ENCODE measurements around the gene TPD52L2. TPM values are rescaled to one million over a fixed set of nuclear protein-coding genes. Genes with fewer than 3 reads are reported as not detected.
"Not testable (repeated sequence)": the region's sequence is repeated elsewhere in the genome, so short reads cannot be mapped to it uniquely, and the experiment has no call there.

Gene TPD52L2
- total RNA-seq, 4 donors from 2014 or later: 85.9 to 101 (median 94.7) TPM

- H3K4me3 ChIP-seq (ENCODE audit: low read depth, poor library complexity, severe bottlenecking): no peak overlapping the region
- DNase-seq (ENCODE audit: low spot score in 2 of 2): no peak
- 85 to 90% methylated on average over 11 of the region's 11 CpGs for WGBS, 2 donors
- intact Hi-C loops (cut with DNase I; ENCODE audit: low total_unique reads): no loop called here
- no peak for TF ChIP-seq POLR2A (IDR thresholded peaks at IDR 0.05)
- TF ChIP-seq, protein P1, sequence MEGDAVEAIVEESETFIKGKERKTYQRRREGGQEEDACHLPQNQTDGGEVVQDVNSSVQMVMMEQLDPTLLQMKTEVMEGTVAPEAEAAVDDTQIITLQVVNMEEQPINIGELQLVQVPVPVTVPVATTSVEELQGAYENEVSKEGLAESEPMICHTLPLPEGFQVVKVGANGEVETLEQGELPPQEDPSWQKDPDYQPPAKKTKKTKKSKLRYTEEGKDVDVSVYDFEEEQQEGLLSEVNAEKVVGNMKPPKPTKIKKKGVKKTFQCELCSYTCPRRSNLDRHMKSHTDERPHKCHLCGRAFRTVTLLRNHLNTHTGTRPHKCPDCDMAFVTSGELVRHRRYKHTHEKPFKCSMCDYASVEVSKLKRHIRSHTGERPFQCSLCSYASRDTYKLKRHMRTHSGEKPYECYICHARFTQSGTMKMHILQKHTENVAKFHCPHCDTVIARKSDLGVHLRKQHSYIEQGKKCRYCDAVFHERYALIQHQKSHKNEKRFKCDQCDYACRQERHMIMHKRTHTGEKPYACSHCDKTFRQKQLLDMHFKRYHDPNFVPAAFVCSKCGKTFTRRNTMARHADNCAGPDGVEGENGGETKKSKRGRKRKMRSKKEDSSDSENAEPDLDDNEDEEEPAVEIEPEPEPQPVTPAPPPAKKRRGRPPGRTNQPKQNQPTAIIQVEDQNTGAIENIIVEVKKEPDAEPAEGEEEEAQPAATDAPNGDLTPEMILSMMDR (IDR thresholded peaks at IDR 0.05): no peak
Measured at GRCh38 chr20:63903796-63904561, 38.9 kb downstream of the TPD52L2 start.

DNA sequence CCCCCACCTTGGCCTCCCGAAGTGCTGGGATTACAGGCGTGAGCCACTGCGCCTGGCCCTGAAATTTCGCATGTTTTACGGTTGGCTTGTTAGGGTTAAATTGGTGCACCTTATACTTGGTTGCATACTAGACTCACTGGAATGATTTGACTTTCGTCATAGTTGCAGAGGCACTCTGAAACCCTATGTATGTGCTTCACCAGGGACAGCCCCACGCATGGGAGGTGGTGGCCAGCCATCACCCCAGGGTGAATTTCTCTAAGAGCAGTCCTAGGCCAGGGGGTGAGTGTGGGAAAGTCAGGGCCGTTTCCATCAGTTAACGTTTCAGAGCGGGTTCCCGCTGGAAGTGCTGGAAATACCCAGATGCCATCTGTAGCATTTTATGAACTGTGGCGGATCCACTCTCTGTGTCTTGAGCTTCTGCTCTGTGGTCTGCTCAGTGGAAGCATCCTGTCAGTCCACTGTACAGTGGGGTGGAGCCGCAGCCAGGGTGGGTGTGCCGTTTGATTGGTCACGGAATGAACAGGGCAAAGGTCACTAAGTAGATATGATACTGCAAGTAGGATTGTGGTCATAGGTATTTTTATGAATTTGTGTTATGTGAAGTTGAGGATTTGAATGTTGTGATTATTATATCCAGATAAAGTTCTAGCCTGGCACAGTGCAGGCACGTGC is 43.1 kb downstream of the TPD52L2 start:
- 74 to 76% methylated on average over 16 of the region's 16 CpGs for WGBS, 2 donors
- H3K4me3 ChIP-seq (ENCODE audit: low read depth, poor library complexity, severe bottlenecking): no peak overlapping the region
- no peak for DNase-seq (ENCODE audit: low spot score in 2 of 2)
- intact Hi-C loops (cut with DNase I; ENCODE audit: low total_unique reads): no loop called here
- TF ChIP-seq, protein P1 (IDR thresholded peaks at IDR 0.05): no peak
- TF ChIP-seq POLR2A (IDR thresholded peaks at IDR 0.05): no peak

DNA sequence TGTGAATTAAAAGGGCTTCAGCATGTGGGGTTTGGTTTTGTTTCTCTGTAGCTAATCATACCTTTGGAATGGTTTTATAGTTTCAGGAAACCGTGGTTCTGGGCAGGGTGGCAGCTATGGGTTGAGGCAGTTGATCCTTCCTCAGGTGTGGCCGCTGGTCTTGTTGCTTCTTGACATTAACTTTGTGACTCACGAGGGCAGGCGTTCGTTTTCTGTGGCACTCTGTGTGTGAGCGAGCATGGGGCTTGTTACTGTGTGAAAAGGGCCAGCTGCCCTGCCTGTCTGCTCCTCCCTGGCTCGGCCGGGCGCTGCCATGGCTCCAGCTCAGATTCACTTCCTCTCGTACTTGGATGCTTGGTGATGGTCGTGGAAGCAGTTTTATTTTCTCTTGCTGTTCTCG is 46.1 kb downstream of the TPD52L2 start:
- WGBS, 2 donors: 19 to 29% methylated on average over 12 of the region's 12 CpGs
- intact Hi-C loops (cut with DNase I; ENCODE audit: low total_unique reads): no loop called here
- DNase-seq (ENCODE audit: low spot score in 2 of 2): no peak
- TF ChIP-seq POLR2A (IDR thresholded peaks at IDR 0.05): no peak
- H3K4me3 ChIP-seq (ENCODE audit: low read depth, poor library complexity, severe bottlenecking): no peak overlapping the region

- WGBS, 2 donors: 96% methylated on average over 12 of the region's 12 CpGs
- intact Hi-C loops (cut with DNase I; ENCODE audit: low total_unique reads): no loop called here
- H3K4me3 ChIP-seq (ENCODE audit: low read depth, poor library complexity, severe bottlenecking): no peak overlapping the region
- DNase-seq (ENCODE audit: low spot score in 2 of 2): no peak
- TF ChIP-seq POLR2A (IDR thresholded peaks at IDR 0.05): no peak
- TF ChIP-seq, protein P1 (IDR thresholded peaks at IDR 0.05): no peak
Measured at GRCh38 chr20:63913768-63914167, 48.7 kb downstream of the TPD52L2 start.

- TF ChIP-seq POLR2A (IDR thresholded peaks at IDR 0.05): no peak
- TF ChIP-seq, protein P1 (IDR thresholded peaks at IDR 0.05): no peak
- no peak overlapping the region for H3K4me3 ChIP-seq (ENCODE audit: low read depth, poor library complexity, severe bottlenecking)
- 92 to 93% methylated on average over 6 of the region's 6 CpGs for WGBS, 2 donors
- DNase-seq (ENCODE audit: low spot score in 2 of 2): no peak
- intact Hi-C loops (cut with DNase I; ENCODE audit: low total_unique reads): no loop called here
Measured at GRCh38 chr20:63915471-63915870, 50.4 kb downstream of the TPD52L2 start.

GRCh38 chr20:63916371-63916939 is 51.4 kb downstream of the TPD52L2 start:
- H3K4me3 ChIP-seq (ENCODE audit: low read depth, poor library complexity, severe bottlenecking); DNase-seq (ENCODE audit: low spot score in 2 of 2); intact Hi-C loops (cut with DNase I; ENCODE audit: low total_unique reads): not testable (repeated sequence)
- WGBS, 2 donors: 85 to 91% methylated on average over 8 of the region's 8 CpGs
